ENCODE measurements around the gene POU6F2.

POU6F2 gene

GRCh38 chr7:39404907-39405306 lies 427.2 kb downstream of the POU6F2 start:
- DNase-seq (ENCODE audit: low spot score): no peak

- no peak for DNase-seq (ENCODE audit: low spot score)
Measured at GRCh38 chr7:39405581-39405980, 427.9 kb downstream of the POU6F2 start.

GRCh38 chr7:39406467-39406866 lies 428.8 kb downstream of the POU6F2 start:
- no peak for DNase-seq (ENCODE audit: low spot score)

GRCh38 chr7:39407137-39407536 lies 429.4 kb downstream of the POU6F2 start:
- DNase-seq (ENCODE audit: low spot score): no peak

GRCh38 chr7:39407723-39408122 lies 430.0 kb downstream of the POU6F2 start:
- no peak for DNase-seq (ENCODE audit: low spot score)

- no peak for DNase-seq (ENCODE audit: low spot score)
Measured at GRCh38 chr7:39408906-39409305, 431.2 kb downstream of the POU6F2 start.

GRCh38 chr7:39410582-39410981 lies 432.9 kb downstream of the POU6F2 start:
- no peak for DNase-seq (ENCODE audit: low spot score)

- no peak for DNase-seq (ENCODE audit: low spot score)
Measured at GRCh38 chr7:39413636-39414223, 436.0 kb downstream of the POU6F2 start.

GRCh38 chr7:39414224-39415035 lies 436.7 kb downstream of the POU6F2 start:
- no peak for DNase-seq (ENCODE audit: low spot score)

GRCh38 chr7:39415091-39415787 lies 437.5 kb downstream of the POU6F2 start:
- no peak for DNase-seq (ENCODE audit: low spot score)

- DNase-seq (ENCODE audit: low spot score): no peak
Measured at GRCh38 chr7:39416866-39417265, 439.2 kb downstream of the POU6F2 start.

- DNase-seq (ENCODE audit: low spot score): no peak
Measured at GRCh38 chr7:39417642-39418041, 439.9 kb downstream of the POU6F2 start.

- no peak for DNase-seq (ENCODE audit: low spot score)
Measured at GRCh38 chr7:39421251-39421650, 443.5 kb downstream of the POU6F2 start.

GRCh38 chr7:39421661-39422060 lies 444.0 kb downstream of the POU6F2 start:
- no peak for DNase-seq (ENCODE audit: low spot score)

GRCh38 chr7:39428221-39428620 lies 450.5 kb downstream of the POU6F2 start:
- DNase-seq (ENCODE audit: low spot score): no peak

- no peak for DNase-seq (ENCODE audit: low spot score)
Measured at GRCh38 chr7:39429421-39429820, 451.7 kb downstream of the POU6F2 start.

GRCh38 chr7:39430441-39430840 lies 452.7 kb downstream of the POU6F2 start:
- no peak for DNase-seq (ENCODE audit: low spot score)

GRCh38 chr7:39430909-39431641 lies 453.4 kb downstream of the POU6F2 start:
- DNase-seq (ENCODE audit: low spot score): no peak

GRCh38 chr7:39432368-39432767 lies 454.7 kb downstream of the POU6F2 start:
- DNase-seq (ENCODE audit: low spot score): no peak

- no peak for DNase-seq (ENCODE audit: low spot score)
Measured at GRCh38 chr7:39432807-39433416, 455.2 kb downstream of the POU6F2 start.

GRCh38 chr7:39433550-39433949 lies 455.8 kb downstream of the POU6F2 start:
- DNase-seq (ENCODE audit: low spot score): no peak

GRCh38 chr7:39434012-39434411 lies 456.3 kb downstream of the POU6F2 start:
- no peak for DNase-seq (ENCODE audit: low spot score)

Data from hematopoietic multipotent progenitor cell treated with erythropoietin and hydrocortisone succinate and interleukin-3 and kit ligand, for 15 days (in vitro differentiated cells).